K562 (cell line): ENCODE data around the gene EML2. TPM values are rescaled to one million over a fixed set of nuclear protein-coding genes. Genes with fewer than 3 reads are reported as not detected.

Experiments used
- CHAMP1 ChIP-seq: fragments of 450-650 bp; IDR thresholded peaks from 2 replicates; pipeline ENCODE4 v1.6.1; 2016; ENCODE audit warnings: mild to moderate bottlenecking
- CREB3L1 ChIP-seq: fragments of 450-650 bp; IDR thresholded peaks from 2 replicates; pipeline ENCODE4 v1.6.1; 2014; ENCODE audit warnings: low read depth, mild to moderate bottlenecking, moderate library complexity, borderline replicate concordance
- EHMT2 ChIP-seq: fragments of 450-650 bp; IDR thresholded peaks from 2 replicates; pipeline ENCODE4 v1.6.1; 2018; ENCODE audit warnings: antibody characterized with exemption
- ESRRA ChIP-seq: fragments of 450-650 bp; IDR thresholded peaks from 2 replicates; pipeline ENCODE4 v1.6.1; 2014; ENCODE audit warnings: low read depth, mild to moderate bottlenecking, moderate library complexity, borderline replicate concordance
- HDGF ChIP-seq: fragments of 450-650 bp; IDR thresholded peaks from 2 replicates; pipeline ENCODE4 v1.6.1; 2016
- MTA2 ChIP-seq: fragments of 450-650 bp; IDR thresholded peaks from 2 replicates; pipeline ENCODE4 v1.6.1; 2016; ENCODE audit warnings: low read depth
- MYC ChIP-seq, 2 experiments: fragments of 250-450 bp in 1 of 2; sonication (Bioruptor Pico) in 1 of 2; IDR thresholded peaks; 2 replicates each; pipeline versions ENCODE4 v1.5.1 to v1.6.1; 2012 to 2021; ENCODE audit warnings: low read depth in 2 of 2, borderline replicate concordance in 1 of 2, improper control_type of control experiment in 1 of 2, low read length in 1 of 2, mild to moderate bottlenecking in 1 of 2, moderate library complexity in 1 of 2
- PHF20 ChIP-seq: fragments of 450-650 bp; IDR thresholded peaks from 2 replicates; pipeline ENCODE4 v1.6.1; 2018; ENCODE audit not compliant: partially characterized antibody
- POLR2AphosphoS2 ChIP-seq: IDR thresholded peaks from 2 replicates; pipeline ENCODE4 v1.6.1; 2012; ENCODE audit warnings: low read length, improper control_type of control experiment
- POLR2AphosphoS5 ChIP-seq: IDR thresholded peaks from 2 replicates; pipeline ENCODE4 v1.6.1; 2011; ENCODE audit warnings: mild to moderate bottlenecking, low read depth, low read length, moderate library complexity; ENCODE audit not compliant: control insufficient read depth, insufficient read depth
- POU5F1 ChIP-seq: fragments of 150-350 bp; IDR thresholded peaks from 2 replicates; pipeline ENCODE4 v1.6.1; 2014; ENCODE audit warnings: borderline replicate concordance, low read length, low read depth, mild to moderate bottlenecking; ENCODE audit not compliant: partially characterized antibody
- RNF2 ChIP-seq: sonication (generic); IDR thresholded peaks from 2 replicates; pipeline ENCODE4 v1.6.1; 2016
- TAF1 ChIP-seq: IDR thresholded peaks from 2 replicates; pipeline ENCODE4 v1.6.1; 2011; ENCODE audit warnings: mild to moderate bottlenecking, low read length, moderate library complexity; ENCODE audit not compliant: insufficient read depth, control insufficient read depth, severe bottlenecking; ENCODE audit errors: extremely low read depth
- ZBTB33 ChIP-seq: sonication (generic); formaldehyde crosslinking; IDR thresholded peaks from 2 replicates; pipeline ENCODE4 v1.8.1; 2023; ENCODE audit warnings: mild to moderate bottlenecking, missing genetic modification reagents
- ZNF232 ChIP-seq: sonication (generic); formaldehyde crosslinking; IDR thresholded peaks from 2 replicates; pipeline ENCODE4 v1.8.0; 2022; ENCODE audit warnings: mild to moderate bottlenecking, missing genetic modification reagents
- ZNF431 ChIP-seq: sonication (generic); formaldehyde crosslinking; IDR thresholded peaks from 2 replicates; pipeline ENCODE4 v1.8.0; 2022; ENCODE audit warnings: mild to moderate bottlenecking, missing genetic modification reagents
- polyA plus RNA-seq, 8 experiments: library from polyadenylated mRNA; depleted of rRNA in 4 of 8; stranded (reverse) in 5 of 8; unstranded in 3 of 8; fragments of >200 nt; fragmentation: Nextera tagmentation in 2 of 8; fragmentation: Illumina TruSeq in 1 of 8; extraction: Ambion mirVana in 2 of 8; extraction: Trizol in 1 of 8; gene quantifications; 2 replicates each; pipeline versions ENCODE4 v1.2.1 to v1.2.3, GENCODE V29; 2011 to 2014; ENCODE audit warnings: inconsistent platforms in 1 of 8, missing spikeins in 1 of 8
- total RNA-seq, 7 experiments: library from RNA; depleted of rRNA in 6 of 7; stranded (reverse); fragments of >200 nt in 6 of 7; fragmentation: Illumina TruSeq in 2 of 7; extraction: Trizol in 2 of 7; gene quantifications; 2 replicates each; pipeline versions ENCODE4 v1.2.1 to v1.2.3, GENCODE V29; 2011 to 2021; ENCODE audit warnings: low replicate concordance in 1 of 7
- TF ChIP-seq, protein P1 (sequence below): sonication (generic); formaldehyde crosslinking; IDR thresholded peaks from 2 replicates; pipeline ENCODE4 v1.8.0; 2022; ENCODE audit warnings: missing genetic modification reagents, mild to moderate bottlenecking, moderate library complexity, borderline replicate concordance
- TF ChIP-seq, protein P2 (sequence below): sonication (generic); formaldehyde crosslinking; IDR thresholded peaks from 2 replicates; pipeline ENCODE4 v1.8.0; 2022; ENCODE audit warnings: mild to moderate bottlenecking, missing genetic modification reagents

Gene EML2
- total and polyA plus RNA-seq, 9 of the 15 experiments (the other 6 are each of a cell fraction or from before 2014, with no cell fraction given), result 2.6 to 69.6 (median 24.8) TPM

- no peak for TF ChIP-seq CHAMP1
- peak; percentile 33 for TF ChIP-seq TAF1
- peak; percentile 49 for TF ChIP-seq POLR2AphosphoS5
- peak; percentile 79; the same call in 1 of the 2 replicates for TF ChIP-seq MYC (IDR thresholded peaks at IDR 0.05; ENCODE audit: low read depth, low read length)
- 0 out of 2 replicates have a peak, but pooled peaks have one; percentile 44 for TF ChIP-seq MYC (CRISPR knock-in tag; IDR thresholded peaks at IDR 0.05; ENCODE audit: borderline replicate concordance, low read depth)
- no peak for TF ChIP-seq RNF2
- peak; percentile 32 for TF ChIP-seq PHF20
- no peak for TF ChIP-seq ESRRA
- no peak for TF ChIP-seq MTA2
- TF ChIP-seq ZNF232 (CRISPR knock-in tag), result no peak
- TF ChIP-seq, protein P1, sequence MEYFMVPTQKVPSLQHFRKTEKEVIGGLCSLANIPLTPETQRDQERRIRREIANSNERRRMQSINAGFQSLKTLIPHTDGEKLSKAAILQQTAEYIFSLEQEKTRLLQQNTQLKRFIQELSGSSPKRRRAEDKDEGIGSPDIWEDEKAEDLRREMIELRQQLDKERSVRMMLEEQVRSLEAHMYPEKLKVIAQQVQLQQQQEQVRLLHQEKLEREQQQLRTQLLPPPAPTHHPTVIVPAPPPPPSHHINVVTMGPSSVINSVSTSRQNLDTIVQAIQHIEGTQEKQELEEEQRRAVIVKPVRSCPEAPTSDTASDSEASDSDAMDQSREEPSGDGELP (CRISPR knock-in tag), result peak; percentile 88
- TF ChIP-seq ZNF431 (CRISPR knock-in tag), result no peak
- TF ChIP-seq ZBTB33, result peak; percentile 82
- TF ChIP-seq HDGF, result peak; percentile 72
- TF ChIP-seq POLR2AphosphoS2, result peak; percentile 41; the same call in 1 of the 2 replicates
- TF ChIP-seq, protein P2, sequence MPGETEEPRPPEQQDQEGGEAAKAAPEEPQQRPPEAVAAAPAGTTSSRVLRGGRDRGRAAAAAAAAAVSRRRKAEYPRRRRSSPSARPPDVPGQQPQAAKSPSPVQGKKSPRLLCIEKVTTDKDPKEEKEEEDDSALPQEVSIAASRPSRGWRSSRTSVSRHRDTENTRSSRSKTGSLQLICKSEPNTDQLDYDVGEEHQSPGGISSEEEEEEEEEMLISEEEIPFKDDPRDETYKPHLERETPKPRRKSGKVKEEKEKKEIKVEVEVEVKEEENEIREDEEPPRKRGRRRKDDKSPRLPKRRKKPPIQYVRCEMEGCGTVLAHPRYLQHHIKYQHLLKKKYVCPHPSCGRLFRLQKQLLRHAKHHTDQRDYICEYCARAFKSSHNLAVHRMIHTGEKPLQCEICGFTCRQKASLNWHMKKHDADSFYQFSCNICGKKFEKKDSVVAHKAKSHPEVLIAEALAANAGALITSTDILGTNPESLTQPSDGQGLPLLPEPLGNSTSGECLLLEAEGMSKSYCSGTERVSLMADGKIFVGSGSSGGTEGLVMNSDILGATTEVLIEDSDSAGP, result no peak
- no peak for TF ChIP-seq EHMT2
- peak; percentile 93 for TF ChIP-seq CREB3L1
- no peak for TF ChIP-seq POU5F1
Observed at GRCh38 chr19:45615795-45616703, 23.1 kb downstream of the EML2 start (continued).
